ENCODE measurements around the gene YARS1.

YARS1 gene

GRCh38 chr1:32769524-32770220, 47.5 kb downstream of the YARS1 start:
- no peaks in the 10 kb centered on the region for H3K27me3 ChIP-seq (ENCODE audit: control insufficient read depth, low read length)
- TF ChIP-seq, protein P1, sequence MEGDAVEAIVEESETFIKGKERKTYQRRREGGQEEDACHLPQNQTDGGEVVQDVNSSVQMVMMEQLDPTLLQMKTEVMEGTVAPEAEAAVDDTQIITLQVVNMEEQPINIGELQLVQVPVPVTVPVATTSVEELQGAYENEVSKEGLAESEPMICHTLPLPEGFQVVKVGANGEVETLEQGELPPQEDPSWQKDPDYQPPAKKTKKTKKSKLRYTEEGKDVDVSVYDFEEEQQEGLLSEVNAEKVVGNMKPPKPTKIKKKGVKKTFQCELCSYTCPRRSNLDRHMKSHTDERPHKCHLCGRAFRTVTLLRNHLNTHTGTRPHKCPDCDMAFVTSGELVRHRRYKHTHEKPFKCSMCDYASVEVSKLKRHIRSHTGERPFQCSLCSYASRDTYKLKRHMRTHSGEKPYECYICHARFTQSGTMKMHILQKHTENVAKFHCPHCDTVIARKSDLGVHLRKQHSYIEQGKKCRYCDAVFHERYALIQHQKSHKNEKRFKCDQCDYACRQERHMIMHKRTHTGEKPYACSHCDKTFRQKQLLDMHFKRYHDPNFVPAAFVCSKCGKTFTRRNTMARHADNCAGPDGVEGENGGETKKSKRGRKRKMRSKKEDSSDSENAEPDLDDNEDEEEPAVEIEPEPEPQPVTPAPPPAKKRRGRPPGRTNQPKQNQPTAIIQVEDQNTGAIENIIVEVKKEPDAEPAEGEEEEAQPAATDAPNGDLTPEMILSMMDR (IDR thresholded peaks at IDR 0.05; ENCODE audit: low read depth, low read length, poor library complexity, severe bottlenecking), result no peak
- TF ChIP-seq EZH2phosphoT487 (IDR thresholded peaks at IDR 0.05; ENCODE audit: borderline replicate concordance, low read length), result no peak
- peaks cover 6% of the 10 kb centered on the region; the same call in 1 of the 2 replicates for H3K4me1 ChIP-seq (ENCODE audit: control insufficient read depth, low read length)
- H3K36me3 ChIP-seq (ENCODE audit: control insufficient read depth, low read length), result peaks cover 13% of the 10 kb centered on the region
- no peak overlapping the region for H3K27ac ChIP-seq (ENCODE audit: low read depth, low read length)
- H3K4me3 ChIP-seq (ENCODE audit: low read length), result no peak overlapping the region
- H4K20me1 ChIP-seq (ENCODE audit: control insufficient read depth, insufficient read depth, low read depth, low read length), result no peaks in the 10 kb centered on the region
- no peaks in the 10 kb centered on the region for H3K79me2 ChIP-seq (ENCODE audit: control insufficient read depth, low read length)
- H3F3A ChIP-seq (ENCODE audit: control insufficient read depth, insufficient read depth), result peaks cover 4% of the 10 kb centered on the region; the same call in 1 of the 2 replicates
- no peaks in the 10 kb centered on the region for H3K9me2 ChIP-seq (replicated peaks; ENCODE audit: control insufficient read depth, low read length)
- H3K4me2 ChIP-seq (ENCODE audit: low read length), result no peak overlapping the region
- H3K9me3 ChIP-seq (ENCODE audit: control insufficient read depth, insufficient read depth, low read length), result no peaks in the 10 kb centered on the region

DNA sequence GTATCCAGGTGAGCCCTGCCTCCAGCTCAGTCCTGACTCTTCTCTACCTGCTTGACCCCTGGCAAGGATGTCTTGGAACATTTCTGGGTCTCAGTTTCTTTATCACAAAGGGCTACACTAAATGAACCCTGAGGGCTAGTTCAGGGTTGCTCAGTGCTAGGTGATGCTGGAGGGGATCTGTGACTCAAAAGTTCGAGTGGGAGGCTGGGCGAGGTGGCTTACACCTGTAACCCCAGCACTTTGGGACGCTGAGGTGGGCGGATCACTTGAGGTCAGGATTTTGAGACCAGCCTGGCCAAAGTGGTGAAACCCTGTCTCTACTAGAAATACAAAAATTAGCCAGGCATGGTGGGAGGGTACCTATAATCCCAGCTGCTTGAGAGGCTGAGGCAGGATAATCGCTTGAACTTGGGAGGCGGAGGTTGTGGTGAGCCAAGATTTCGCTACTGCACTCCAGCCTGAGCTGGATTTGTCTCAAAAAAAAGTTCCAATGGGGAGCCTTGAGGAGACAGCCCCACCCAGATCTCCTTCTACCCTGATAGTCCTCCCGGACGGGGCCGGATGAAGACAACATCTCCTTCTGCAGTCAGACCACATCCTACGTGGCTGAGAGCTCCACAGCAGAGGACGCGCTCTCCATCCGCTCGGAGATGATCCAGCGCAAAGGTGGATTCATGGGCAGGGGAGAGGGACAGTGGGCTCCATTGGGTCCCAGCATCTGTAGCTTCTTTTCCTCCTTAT, 48.9 kb downstream of the YARS1 start:
- no peak for TF ChIP-seq EZH2phosphoT487 (IDR thresholded peaks at IDR 0.05; ENCODE audit: borderline replicate concordance, low read length)
- TF ChIP-seq, protein P1 (IDR thresholded peaks at IDR 0.05; ENCODE audit: low read depth, low read length, poor library complexity, severe bottlenecking), result no peak
- Histone ChIP-seq H4K20me1 (ENCODE audit: control insufficient read depth, insufficient read depth, low read depth, low read length) (no peaks in the 10 kb centered on the region), H3K4me2 (ENCODE audit: low read length) (no peak overlapping the region)

GRCh38 chr1:32767641-32768040, 49.5 kb downstream of the YARS1 start:
- no peaks in the 10 kb centered on the region for H3K9me2 ChIP-seq (replicated peaks; ENCODE audit: control insufficient read depth, low read length)
- TF ChIP-seq, protein P1 (IDR thresholded peaks at IDR 0.05; ENCODE audit: low read depth, low read length, poor library complexity, severe bottlenecking), result no peak
- TF ChIP-seq EZH2phosphoT487 (IDR thresholded peaks at IDR 0.05; ENCODE audit: borderline replicate concordance, low read length), result no peak
- no peaks in the 10 kb centered on the region for H3K27me3 ChIP-seq (ENCODE audit: control insufficient read depth, low read length)
- no peak overlapping the region for H3K4me2 ChIP-seq (ENCODE audit: low read length)
- H3K79me2 ChIP-seq (ENCODE audit: control insufficient read depth, low read length), result no peaks in the 10 kb centered on the region
- H3K4me3 ChIP-seq (ENCODE audit: low read length), result no peak overlapping the region
- peaks cover 6% of the 10 kb centered on the region; the same call in 1 of the 2 replicates for H3K4me1 ChIP-seq (ENCODE audit: control insufficient read depth, low read length)
- no peaks in the 10 kb centered on the region for H3K9me3 ChIP-seq (ENCODE audit: control insufficient read depth, insufficient read depth, low read length)
- H3K27ac ChIP-seq (ENCODE audit: low read depth, low read length), result no peak overlapping the region
- H3K36me3 ChIP-seq (ENCODE audit: control insufficient read depth, low read length), result peaks cover under 1% of the 10 kb centered on the region; the same call in 1 of the 2 replicates
- H3F3A ChIP-seq (ENCODE audit: control insufficient read depth, insufficient read depth), result no peaks in the 10 kb centered on the region
- no peaks in the 10 kb centered on the region for H4K20me1 ChIP-seq (ENCODE audit: control insufficient read depth, insufficient read depth, low read depth, low read length)

More for the DNA sequence above, 48.9 kb downstream of the YARS1 start:
- Histone ChIP-seq H3K27ac (ENCODE audit: low read depth, low read length) (no peak overlapping the region), H3K9me2 (replicated peaks; ENCODE audit: control insufficient read depth, low read length) (no peaks in the 10 kb centered on the region), H3K4me1 (ENCODE audit: control insufficient read depth, low read length) (peaks cover 6% of the 10 kb centered on the region; the same call in 1 of the 2 replicates), H3K27me3 (ENCODE audit: control insufficient read depth, low read length) (no peaks in the 10 kb centered on the region), H3K9me3 (ENCODE audit: control insufficient read depth, insufficient read depth, low read length) (no peaks in the 10 kb centered on the region), H3K36me3 (ENCODE audit: control insufficient read depth, low read length) (peaks cover 3% of the 10 kb centered on the region; the same call in 1 of the 2 replicates), H3K79me2 (ENCODE audit: control insufficient read depth, low read length) (no peaks in the 10 kb centered on the region), H3F3A (ENCODE audit: control insufficient read depth, insufficient read depth) (no peaks in the 10 kb centered on the region), H3K4me3 (ENCODE audit: low read length) (no peak overlapping the region)
